Measurements from ENCODE around the gene NTM.

DNA sequence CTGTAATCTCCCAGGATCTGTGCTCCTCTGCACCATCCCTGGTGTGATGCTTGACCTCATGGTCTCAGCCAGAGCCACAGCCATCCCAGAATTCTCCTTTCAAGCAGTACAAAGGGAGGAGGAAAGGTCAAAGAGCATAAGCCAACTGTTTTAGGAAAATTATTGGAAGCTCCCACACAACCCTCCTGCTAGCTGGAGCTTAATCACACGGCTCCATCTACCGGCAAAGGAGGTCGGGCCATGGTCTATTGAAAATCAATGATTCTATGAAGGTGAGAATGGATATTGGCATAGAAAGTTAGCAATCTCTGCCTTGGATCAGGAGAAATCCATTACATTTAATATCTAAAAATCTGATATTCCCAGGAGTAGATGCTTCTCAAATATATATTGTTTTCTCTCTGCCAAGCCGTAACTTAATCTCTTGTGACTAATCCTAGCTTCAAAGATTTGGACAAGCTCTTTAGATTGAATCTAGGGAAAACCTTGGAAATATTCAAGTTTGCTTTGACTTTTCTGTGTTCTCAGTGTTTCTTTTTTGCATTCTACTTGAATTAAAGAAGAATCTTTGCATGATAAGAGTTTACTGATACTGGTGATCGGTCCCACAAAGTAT lies 259.6 kb downstream of the NTM start:
- TF ChIP-seq, protein P1, sequence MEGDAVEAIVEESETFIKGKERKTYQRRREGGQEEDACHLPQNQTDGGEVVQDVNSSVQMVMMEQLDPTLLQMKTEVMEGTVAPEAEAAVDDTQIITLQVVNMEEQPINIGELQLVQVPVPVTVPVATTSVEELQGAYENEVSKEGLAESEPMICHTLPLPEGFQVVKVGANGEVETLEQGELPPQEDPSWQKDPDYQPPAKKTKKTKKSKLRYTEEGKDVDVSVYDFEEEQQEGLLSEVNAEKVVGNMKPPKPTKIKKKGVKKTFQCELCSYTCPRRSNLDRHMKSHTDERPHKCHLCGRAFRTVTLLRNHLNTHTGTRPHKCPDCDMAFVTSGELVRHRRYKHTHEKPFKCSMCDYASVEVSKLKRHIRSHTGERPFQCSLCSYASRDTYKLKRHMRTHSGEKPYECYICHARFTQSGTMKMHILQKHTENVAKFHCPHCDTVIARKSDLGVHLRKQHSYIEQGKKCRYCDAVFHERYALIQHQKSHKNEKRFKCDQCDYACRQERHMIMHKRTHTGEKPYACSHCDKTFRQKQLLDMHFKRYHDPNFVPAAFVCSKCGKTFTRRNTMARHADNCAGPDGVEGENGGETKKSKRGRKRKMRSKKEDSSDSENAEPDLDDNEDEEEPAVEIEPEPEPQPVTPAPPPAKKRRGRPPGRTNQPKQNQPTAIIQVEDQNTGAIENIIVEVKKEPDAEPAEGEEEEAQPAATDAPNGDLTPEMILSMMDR (IDR thresholded peaks at IDR 0.05) = no peak
- TF ChIP-seq POLR2A (IDR thresholded peaks at IDR 0.05) = no peak
